Stimulated activated CD8-positive, alpha-beta memory T cell treated with anti-CD3 and anti-CD28 coated beads, Interleukin-15, amount 100 ng/mL, for 4 hours (primary cell): Measurements from ENCODE around the gene VPREB3.
"Not testable (repeated sequence)": the region's sequence is repeated elsewhere in the genome, so short reads cannot be mapped to it uniquely, and the experiment has no call there.

Experiments
- DNase-seq, 2 donors: peaks; one replicate each; pipeline ENCODE4 v3.0.0-alpha.2; 2020; ENCODE audit warnings: low read depth in 2 of 2

Gene VPREB3

DNA sequence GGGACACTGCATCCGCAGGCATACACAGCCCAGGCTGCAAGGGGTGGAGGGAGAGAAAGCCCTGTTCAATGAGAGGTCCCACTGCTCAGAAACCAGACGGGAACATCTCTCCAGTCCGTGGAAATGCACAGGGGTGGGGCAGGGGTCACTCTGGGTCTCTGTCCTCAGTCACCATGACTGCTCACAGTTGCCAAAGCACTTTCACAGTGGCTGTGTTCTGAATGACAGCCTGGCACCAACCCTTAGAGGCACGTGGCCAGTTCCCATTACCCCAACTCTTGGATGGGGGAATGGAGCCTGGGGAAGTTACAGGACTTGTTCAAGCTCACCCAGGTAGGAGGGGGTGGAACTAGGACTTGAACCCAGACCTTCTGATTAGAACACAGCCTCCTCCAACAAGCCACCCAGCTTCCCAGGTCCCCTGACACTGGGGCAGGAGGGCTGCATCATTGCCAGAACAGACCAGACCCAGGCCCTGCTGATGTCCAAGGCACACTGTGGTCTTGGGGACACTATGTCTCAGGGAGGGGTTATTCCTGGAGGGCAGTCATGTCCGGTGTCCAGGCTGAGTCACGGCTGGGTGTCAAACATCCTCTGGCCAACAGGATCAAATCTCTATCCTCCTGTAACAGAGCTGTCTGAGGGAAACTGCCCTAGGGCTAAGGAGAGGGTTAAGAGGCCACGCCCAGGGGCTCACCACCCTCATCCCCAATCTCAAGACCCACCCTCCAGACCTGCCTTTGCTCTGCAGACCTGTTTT lies 11.5 kb downstream of the VPREB3 start:
- DNase-seq, result no peak

DNA sequence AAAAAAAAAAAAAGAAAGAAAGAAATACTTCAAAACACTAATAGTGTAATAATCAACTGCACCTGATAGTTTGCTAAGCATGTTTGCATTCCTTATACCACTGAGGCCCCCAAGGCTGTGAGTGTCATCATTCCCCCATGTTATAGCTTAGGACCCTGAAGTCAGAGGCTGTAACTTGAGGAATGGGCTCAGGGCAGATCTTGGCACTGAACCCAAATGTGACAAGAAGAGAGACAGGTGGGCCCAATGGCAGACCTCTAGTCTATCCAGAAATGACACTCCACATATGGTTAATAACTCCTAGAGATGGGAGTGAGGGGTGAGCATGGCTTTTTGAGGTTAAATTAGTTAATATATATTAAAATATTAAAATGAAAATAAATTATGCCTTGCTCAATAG lies 16.5 kb downstream of the VPREB3 start:
- no peak for DNase-seq

DNA sequence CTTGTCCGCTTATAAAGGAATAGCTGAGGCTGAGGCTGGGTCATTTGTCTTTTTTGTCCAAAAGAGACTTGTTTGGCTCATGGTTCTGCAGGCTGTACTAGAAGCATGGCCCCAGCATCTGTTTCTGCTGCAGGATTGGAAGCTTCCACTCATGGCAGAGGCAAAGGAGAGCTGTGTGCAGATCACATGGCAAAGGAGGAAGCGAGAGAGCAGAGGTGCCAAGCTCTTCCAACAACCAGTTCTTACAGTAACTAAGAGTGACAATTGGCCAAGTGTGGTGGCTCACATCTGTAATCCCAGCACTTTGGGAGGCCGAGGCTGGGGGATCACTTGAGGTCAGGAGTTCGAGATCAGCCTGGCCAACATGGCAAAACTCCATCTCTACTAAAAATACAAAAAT lies 26.1 kb downstream of the VPREB3 start:
- DNase-seq, result not testable (repeated sequence)

DNA sequence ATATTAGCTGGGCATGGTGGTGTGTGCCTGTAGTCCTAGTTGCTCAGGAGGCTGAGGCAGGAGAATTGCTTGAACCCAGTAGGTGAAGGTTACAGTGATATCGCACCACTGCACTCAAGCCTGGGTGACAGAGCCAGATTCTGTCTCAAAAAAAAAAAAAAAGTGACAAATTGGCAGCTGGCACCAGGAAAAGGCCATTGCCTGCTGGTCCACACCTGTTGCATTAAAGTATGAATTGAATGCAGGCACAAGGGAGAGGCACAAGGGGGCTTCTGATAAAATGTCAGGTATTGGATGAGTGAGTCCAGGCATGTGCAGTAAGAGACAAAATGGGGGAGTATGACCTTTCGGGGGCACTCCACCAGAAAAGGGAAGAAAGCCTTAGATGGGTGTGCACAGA lies 31.5 kb downstream of the VPREB3 start:
- DNase-seq, result no peak

DNA sequence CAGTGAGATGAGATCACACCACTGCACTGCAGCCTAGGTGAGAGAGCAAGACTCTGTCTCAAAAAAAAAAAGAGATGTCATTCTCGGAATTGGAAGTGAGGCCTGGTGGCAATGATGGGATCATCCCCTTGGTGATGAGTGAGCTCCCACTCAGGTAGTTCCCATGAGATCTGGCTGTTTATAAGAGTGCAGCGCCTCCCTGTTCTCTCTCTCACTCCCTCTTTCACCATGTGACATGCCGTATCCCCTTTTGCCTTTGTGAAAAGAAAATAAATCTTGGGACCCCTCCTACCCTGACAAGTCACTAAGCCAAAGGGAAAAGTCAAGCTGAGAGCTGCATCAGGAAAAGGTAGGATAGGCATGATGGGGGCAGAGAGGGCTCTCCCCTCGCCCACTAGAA lies 32.1 kb downstream of the VPREB3 start:
- DNase-seq, result no peak

DNA sequence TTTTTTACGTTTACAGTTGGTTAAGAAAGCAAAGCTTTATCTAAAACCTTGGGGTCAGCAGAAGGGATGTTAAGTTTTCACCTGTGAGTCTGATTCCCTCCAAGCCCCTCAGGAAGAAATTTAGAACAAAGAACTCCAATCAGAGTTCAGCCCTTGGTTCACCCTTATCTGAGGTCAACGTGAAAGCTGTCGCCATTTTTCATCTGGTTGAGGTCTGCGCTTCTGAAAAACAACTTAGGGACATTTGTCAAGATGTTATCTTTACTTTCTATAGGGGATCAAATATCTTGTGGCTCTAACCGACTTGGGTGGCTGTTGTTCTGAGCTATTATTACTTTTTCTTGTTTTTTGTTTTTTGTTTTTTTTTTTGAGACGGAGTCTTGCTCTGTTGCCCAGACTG lies 33.4 kb downstream of the VPREB3 start:
- no peak for DNase-seq

DNA sequence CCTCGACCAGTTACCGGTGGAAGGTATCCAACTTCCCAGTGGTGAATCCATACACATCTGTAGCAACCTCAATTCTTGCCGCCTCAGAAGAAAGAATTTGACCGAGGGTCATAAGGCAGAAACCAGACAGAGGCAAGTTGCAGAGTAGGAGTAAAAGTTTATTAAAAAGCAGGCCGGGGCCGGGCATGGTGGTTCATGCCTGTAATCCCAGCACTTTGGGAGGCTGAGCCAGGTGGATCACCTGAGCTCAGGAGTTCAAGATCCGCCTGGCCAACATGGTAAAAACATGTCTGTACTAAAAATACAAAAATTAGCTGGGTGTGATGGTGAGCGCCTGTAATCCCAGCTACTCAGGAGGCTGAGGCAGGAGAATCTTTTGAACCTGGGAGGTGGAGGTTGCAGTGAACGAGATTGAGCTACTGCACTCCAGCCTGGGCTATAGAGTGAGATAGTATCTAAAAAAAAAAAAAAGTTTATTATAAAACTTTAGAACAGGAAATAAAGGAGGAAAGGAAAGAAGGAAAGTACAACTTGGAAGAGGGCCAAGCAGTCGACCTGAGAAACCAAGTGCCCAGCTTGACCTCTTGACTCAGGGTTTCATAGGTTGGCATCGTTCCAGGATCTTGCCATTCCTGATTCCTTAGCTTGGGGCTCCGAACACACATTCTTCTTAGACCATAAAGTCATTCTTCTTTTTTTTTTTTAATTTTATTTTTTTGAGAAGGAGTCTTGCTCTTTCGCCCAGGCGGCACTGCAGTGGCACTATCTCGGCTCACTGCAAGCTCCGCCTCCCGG lies 35.7 kb downstream of the VPREB3 start:
- no peak for DNase-seq

DNA sequence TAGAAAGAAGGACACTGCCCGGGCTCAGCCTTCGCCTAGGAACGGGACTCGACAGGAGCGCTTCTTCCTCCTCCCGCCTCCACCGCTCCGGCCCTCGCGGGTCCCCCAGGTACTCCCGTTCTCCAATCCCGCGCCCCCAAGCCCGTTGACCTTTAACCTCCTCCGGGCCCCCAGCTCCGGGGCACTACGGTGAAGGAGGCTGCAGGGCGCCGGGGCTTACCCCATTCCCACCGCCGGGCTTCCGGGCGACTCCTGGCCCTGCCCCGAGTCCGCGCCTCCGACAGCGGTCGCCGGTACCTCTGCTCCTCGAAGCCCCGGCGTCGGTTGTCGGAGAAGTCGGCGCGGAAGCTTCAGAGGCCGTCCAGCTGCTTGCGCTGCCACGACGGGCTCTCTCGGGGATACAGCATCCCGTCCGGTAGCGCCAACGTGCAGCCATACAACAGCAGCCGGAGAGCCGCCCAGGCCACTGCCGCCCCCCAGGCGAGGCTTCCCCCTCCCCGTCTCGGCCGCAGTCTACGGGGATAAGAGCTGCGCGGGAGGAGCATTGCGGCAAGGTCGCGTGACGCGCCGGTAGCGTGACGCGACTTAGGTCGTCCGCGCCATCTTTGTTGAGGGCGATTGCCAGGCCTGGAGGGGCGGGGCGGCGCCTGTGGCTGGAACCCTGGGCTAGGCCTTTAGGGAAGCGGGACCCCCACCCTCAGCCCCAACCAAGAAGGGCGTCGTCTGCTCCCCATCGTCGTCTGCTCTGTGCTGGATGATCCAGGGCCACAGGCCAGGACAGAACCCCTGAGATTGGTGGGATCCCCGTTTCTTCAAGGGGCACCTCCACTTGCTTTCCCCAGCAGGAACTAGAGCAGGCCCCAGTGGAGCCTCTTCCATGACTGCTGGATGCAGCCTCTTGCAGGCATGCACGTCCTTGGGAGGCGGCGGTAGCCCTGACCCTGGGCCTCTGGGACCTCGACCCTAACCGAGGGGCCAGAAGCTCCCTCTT lies 37.1 kb downstream of the VPREB3 start:
- DNase-seq, result peak; percentile 59 to 60

DNA sequence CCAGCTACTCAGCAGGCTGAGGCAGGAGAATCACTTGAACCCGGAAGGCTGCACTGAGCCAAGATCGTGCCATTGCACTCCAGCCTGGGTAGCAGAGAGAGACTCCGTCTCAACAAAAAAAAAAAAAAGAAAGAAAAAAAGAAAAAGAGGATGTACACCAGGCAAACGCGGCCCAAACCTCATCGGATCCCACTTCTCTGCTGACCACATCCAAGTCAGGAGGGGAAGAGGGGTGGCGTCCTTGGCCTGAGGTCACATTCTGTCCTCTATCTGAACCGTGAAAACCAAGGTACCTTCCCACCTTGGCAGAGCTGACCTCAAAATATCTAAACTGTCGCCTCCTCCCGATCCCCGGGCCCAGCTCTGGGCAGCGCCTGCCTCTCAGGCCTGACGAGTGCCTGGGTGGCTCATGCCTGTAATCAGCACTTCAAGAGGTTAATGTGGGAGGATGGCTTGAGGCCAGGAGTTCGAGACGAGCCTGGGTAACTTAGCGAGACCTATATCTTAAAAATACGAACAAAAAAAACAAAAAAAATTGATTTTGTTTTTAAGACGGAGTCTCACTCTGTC lies 38.3 kb downstream of the VPREB3 start:
- DNase-seq, result no peak

DNA sequence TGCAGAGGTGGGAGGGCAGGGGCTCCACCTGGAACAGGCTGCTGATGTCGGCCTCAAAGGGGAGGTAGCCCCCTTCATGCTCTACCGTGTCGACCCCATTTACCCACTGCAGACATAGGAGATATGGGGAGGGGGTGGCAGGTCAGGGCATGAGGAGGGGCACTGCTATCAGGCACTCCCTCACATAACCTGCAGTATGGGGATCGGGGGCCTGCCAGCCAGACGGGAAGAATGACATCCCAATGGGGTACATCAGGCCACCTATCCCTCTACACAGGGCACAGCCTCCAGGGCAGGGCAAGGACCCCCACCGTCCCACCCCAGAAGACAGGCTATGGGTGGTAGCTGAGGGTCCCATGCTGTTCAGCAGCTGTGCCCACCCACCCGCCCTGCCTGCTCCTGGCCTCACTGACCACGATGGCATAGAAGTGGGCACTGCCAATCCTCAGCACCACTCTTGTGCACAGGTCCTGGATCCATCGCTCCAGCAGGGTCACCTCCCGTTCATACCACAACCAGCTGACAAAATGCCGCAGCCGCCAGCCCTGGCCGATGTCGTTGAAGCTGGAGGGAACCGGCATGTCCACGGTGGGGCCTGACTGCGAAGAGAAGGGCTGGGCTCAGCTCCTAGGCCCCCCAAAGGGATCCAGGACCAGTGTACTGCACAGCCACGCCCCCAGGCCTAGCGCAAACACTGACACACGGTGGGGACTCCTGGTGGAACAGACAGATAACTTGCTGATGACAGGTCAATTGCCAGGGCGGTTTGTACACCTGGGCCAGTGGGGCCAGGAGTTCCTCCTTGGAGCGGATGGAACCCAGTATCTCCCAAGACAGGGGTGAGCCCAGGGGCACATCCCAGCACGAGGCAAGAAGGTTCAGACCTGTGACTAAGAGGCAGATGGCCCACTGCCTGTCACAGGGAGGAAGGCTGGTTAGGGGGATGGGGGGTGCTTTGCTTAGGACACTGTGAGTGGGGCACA lies 39.3 kb downstream of the VPREB3 start:
- no peak for DNase-seq

DNA sequence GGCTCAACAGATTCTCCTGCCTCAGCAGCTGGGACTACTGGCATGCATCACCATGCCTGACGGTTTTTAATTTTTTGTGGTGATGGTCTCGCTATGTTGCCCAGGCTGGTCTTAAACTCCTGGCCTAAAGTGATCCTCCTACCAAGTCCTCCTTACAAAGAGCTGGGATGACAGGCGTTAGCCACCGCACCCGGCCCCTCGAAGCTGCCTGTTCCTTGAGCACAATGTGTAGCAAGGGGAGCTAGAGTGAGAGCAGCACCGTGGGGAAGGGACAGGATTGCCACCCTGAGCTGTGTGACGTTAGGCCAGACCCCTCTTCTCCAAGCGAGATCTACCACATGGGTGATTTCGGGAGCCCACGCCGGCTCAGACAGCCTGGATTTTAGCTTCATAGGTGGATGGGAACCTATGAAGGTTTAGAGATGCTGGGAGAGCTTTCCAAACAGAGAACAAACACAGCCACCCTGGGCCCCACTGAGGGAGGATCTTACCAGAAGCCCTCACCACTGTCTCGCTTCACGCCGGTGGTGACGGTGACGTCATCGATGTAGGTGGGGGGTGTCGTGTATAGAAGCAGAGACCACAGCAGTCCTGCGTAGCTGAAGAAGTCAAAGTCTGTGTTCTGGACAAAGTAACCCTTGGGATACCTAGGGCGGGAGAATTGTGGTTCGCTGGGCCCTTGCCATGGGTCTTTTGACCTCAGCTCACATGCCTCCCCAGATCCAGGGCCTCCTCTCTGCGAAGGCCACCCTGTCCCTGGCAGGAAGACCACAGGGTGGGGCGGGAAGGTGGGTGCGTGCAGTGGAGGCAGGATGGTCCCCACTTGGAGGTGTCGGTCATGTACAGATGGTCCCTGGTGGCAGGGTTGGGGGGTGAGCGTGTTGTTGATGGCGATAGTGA lies 40.3 kb downstream of the VPREB3 start:
- DNase-seq, result no peak

DNA sequence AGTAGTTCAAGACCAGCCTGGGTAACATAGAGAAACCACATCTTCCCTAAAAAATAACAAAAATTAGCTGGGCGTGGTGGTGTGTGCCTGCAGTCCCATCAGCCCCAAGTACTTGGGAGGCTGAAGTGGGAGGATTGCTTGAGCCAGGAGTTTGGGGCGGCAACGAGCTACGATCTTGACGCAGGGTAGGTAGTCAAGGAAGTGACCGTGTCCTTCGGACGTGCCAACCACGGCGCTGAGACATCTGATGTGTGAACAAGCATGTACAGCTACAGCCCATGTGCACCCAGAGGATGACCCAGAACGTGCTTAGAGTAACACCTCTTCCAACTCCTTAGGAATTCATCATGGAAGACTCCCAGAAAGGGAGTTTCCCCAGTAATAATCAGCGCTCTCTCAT lies 42.0 kb downstream of the VPREB3 start:
- DNase-seq, result no peak

DNA sequence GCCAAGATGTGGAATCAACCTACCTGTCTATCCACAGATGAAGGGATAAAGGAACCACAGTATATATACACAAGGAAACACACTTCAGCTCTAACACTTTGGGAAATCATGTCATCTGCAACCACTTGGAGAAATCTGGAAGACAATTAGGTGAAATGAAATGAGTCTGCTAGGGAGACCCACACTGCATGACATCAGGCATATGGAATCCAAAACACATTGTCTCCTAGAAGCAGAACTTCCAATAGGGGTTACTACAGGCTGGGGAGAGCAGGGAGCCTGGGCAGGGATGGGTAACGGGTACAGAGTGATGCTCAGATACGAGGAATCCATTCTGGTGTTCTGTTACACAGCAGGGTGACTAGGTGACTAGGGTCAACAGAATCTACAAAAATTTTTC lies 45.1 kb downstream of the VPREB3 start:
- no peak for DNase-seq

DNA sequence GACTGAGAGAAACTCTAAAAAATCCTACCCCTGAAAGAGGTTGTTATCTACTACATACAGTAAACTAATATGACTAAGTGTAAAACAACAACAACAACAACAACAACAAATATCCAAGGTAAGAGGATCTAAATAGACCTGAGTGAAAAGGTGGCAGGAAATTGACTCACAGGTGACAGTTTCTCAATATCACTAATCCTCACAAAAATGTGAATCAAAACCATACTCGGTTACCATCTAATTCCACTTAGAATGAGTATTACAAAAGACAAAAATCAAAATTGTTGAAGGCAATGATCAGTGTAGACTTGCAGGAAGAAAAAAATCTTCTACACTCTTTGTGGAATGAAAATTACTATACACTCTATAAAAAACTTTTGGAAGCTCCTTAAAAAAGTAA lies 46.0 kb downstream of the VPREB3 start:
- DNase-seq, result no peak

DNA sequence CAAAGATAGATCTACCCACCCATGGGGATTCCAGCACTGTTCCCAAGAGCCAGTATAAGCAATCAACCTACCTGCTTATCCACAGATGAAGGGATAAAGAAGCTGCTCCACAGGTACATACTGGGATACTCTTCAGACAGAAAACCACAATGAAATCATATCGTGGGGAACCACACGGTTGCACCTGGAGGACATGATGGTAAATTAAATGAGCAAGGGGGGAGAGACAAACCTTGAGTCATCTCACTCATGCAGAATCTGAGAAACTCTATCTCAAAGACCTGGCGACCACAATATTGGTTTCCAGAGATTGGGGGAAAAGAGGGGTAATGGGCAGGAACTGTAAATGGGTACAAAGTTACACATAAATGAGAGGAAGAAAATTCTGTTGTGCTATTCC lies 48.9 kb downstream of the VPREB3 start:
- DNase-seq, result no peak

DNA sequence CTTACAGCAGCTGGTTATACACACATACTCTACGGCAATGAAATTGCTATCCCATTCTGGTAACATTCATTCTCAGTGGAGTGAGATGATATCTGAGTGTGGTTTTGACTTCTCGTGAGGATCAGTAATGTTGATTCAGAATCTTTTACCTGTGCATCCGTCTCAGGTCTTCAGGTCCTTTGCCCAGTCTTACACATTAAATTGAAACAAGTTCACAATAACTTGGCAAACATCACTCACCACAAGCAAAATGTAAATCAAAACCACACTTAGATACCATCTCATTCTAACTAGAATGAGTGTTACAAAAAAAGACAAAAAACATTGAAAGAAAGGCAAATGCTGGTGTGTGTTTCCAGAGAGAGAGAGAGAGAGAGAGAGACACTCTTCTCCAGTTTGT lies 49.4 kb downstream of the VPREB3 start:
- no peak for DNase-seq

DNA sequence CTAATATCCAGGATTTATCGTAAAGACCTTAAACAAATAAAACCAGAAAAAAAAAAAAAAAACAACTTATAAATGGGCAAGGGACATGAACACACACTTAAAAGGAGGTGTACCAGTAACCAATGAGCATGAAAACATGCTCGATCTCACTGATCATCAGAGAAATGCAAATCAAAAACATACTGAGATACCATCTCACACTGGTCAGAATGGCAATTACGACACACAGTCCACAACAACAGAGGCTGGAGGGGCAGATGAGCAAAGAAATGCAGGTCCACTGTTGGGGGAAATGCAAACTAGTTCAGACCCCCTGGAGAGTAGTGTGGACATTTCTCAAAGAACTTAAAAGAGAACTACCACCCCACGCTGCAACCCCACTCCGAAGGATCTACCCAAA lies 50.2 kb downstream of the VPREB3 start:
- no peak for DNase-seq
